Fibroblast of pulmonary artery (primary cell): ENCODE data around the gene SUGCT.

Experiments used
- DNase-seq: peaks from one replicate; pipeline ENCODE4 v3.0.0-alpha.2; 2010; ENCODE audit warnings: low read depth
- H3K4me3 ChIP-seq: replicated peaks from 2 replicates; pipeline ENCODE4 v1.5.1; 2011; ENCODE audit warnings: low read depth, mild to moderate bottlenecking, control low read depth, low read length, moderate library complexity
- TF ChIP-seq, protein P1 (sequence below): IDR thresholded peaks from 2 replicates; pipeline ENCODE4 v1.5.1; 2011; ENCODE audit warnings: mild to moderate bottlenecking, control low read depth, low read length, inconsistent platforms; ENCODE audit errors: missing control alignments

The SUGCT gene

DNA sequence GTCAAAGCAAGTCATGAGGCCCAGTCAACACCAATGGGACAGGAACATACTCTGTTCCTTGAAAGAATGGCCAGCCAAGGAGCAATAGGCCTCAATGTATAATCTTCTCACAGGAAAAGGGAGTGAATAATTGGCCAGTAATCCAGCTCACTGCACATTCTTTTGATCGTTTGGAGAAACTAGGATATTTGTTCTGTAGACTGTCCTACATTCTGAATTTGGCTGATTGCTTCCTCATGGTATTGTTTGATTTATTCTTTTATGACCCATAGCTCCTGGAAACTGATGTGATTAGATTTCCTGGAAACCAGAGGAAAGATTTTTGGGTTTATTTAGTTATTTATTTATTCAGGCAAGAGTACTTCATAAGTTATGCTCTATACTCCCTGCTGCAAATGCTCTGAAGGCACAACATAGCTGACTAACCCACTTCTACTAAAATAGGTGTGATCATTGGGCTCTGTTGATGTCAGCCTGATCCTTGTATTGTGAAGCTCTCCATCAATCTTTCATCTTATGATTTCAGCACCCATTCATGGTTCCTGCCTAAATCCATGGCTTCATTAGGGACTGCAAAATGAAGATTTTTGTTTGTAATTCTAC is 745.2 kb downstream of the SUGCT start:
- DNase-seq: peak; percentile 57
- TF ChIP-seq, protein P1, sequence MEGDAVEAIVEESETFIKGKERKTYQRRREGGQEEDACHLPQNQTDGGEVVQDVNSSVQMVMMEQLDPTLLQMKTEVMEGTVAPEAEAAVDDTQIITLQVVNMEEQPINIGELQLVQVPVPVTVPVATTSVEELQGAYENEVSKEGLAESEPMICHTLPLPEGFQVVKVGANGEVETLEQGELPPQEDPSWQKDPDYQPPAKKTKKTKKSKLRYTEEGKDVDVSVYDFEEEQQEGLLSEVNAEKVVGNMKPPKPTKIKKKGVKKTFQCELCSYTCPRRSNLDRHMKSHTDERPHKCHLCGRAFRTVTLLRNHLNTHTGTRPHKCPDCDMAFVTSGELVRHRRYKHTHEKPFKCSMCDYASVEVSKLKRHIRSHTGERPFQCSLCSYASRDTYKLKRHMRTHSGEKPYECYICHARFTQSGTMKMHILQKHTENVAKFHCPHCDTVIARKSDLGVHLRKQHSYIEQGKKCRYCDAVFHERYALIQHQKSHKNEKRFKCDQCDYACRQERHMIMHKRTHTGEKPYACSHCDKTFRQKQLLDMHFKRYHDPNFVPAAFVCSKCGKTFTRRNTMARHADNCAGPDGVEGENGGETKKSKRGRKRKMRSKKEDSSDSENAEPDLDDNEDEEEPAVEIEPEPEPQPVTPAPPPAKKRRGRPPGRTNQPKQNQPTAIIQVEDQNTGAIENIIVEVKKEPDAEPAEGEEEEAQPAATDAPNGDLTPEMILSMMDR: no peak
- no peak overlapping the region for H3K4me3 ChIP-seq

DNA sequence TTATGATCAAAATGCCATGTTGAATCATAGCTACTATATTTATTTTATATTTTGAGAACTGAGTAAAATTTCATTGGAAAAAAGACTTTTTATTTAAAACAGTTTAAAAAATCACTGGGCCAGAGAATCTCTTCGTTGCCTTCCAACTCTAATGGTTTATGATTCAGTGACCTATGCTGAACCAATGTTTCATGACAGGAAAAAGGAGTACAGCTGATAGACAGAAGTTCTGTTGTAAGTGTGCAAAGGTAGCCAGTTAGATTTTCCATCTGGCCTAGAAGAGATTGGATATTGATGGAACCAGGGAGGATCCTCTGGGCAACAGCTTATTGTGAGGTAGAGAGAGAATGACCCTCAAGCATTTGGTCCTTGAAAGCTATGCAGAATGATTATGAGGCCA is 745.8 kb downstream of the SUGCT start:
- no peak overlapping the region for H3K4me3 ChIP-seq
- peak; percentile 46 for DNase-seq
- TF ChIP-seq, protein P1: no peak

DNA sequence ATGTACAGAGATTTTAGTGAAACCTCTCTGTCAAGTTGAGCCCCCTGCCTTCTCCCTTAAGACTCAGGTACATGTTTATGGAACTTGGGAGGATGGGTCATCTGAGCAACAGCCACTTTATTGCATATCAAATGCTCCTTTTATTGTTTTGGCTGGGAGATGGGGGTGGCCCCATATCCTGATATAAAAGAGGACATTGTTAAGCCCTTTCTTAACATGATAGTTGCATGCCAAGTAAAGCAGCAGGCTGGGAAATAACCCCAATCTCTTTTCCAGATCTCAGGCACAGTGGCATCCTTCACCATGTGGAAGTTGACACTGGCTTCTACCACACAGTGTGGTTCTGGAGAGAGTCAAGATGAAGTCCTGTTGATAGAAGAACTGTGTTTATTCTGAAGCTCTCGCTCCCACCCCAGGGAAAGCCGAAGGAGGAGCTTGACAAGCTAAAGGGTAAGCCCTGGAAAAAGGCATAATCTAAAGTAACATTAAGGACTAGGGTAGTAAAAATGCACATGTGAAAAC is 746.7 kb downstream of the SUGCT start:
- TF ChIP-seq, protein P1: no peak
- no peak for DNase-seq
- no peak overlapping the region for H3K4me3 ChIP-seq

DNA sequence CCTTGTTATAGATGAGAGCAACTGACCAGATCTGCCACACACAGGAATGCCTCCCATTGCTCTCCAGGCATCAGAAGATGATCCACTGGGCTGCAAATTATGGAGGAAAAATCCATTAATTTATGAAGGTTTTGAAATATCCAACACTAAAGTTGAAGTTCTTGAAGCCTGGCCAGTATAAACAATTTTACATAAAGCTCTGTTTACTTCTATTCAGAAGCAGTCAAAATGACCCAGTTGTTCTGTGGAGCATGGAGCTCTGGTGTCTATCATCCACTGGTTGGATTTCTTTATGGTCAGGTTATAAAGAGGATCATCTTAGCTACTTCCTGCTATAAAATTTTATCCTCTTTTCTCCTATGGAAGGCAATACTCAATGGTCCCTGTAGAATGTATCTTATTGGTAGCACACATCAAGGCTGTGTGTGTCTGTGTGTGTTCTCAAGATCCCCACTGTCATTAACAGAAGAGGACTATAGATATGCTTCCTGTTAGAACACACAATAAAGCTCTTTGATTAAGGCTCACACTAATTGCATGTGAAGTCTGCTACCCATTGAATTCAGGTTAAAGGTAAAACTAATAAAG is 747.4 kb downstream of the SUGCT start:
- no peak overlapping the region for H3K4me3 ChIP-seq
- TF ChIP-seq, protein P1: no peak
- DNase-seq: no peak

DNA sequence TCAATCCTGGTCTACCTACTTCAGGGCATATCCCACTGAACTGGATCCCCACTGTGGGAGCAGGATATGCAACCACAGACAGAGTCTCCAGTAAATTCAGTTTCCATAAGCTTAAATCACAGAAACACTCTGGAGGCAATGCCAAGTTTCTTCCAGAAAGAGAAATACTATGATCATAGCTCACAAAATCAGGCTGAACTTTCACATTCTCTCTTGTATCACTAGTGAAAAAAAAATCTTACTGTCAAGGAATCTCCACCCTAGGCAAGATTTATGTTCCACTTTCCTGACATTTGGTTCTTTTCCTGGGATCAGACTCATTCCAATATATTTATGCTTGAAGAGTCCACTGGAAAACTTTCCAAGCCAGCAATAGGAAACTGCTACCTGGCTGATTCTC is 749.0 kb downstream of the SUGCT start:
- H3K4me3 ChIP-seq: no peak overlapping the region
- DNase-seq: no peak
- TF ChIP-seq, protein P1: no peak

DNA sequence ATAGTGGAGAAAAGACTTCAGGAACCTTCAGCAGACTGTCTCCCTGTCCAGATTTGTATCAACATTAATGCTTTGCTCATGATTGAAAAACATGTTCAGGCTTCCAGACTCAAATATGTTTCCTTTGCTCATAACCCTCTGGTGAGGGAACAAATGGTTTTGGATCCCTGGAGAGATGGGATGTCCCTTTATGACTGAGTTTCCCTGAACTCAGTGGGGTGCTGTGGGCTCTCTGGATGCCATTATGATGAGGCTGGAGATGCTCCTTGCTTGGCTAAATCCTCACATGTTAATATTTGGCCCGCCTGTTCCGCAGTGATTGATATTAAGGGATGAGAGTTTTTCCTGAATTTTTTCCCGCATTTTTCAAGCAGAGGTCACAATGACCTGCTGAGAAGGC is 749.4 kb downstream of the SUGCT start:
- no peak for DNase-seq
- H3K4me3 ChIP-seq: no peak overlapping the region
- TF ChIP-seq, protein P1: no peak

DNA sequence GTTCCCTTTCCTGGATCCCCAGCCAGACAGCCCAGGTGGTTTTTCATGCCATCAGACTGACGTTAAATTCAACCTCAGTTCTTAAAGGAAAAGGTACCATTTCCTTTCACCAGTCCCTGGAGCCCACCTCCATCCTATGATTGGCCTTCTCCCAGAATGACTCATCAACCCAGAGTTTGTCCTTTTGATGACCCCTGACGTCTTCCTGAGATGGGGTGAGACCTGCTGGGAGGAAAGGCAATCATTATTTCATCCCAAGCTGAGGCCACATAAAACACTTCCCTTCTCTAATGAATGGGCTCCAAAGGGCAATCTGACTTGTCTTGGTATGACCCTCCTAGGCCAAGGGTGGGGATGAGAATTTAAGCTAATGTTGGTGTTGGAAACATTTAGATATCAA is 750.7 kb downstream of the SUGCT start:
- DNase-seq: peak; percentile 38
- no peak overlapping the region for H3K4me3 ChIP-seq
- TF ChIP-seq, protein P1: no peak
